Bronchial epithelial cell (primary cell): Measurements from ENCODE around the gene LRRC4C. TPM values are rescaled to one million over a fixed set of nuclear protein-coding genes. Genes with fewer than 3 reads are reported as not detected.
"Not testable (repeated sequence)": the region's sequence is repeated elsewhere in the genome, so short reads cannot be mapped to it uniquely, and the experiment has no call there.

Experiments used
- DNase-seq: peaks from one replicate; pipeline ENCODE4 v3.0.0-alpha.2; 2010; ENCODE audit warnings: low read depth
- FAIRE-seq: peaks from 2 replicates; lab custom pipeline; 2011; peaks lifted over from hg19 to GRCh38; lab: Jason Lieb, UNC
- H3K27me3 ChIP-seq: 2 replicates; pipeline ENCODE4 v1.5.1; 2011; ENCODE audit warnings: low read length; ENCODE audit not compliant: control insufficient read depth, insufficient read depth
- H3K36me3 ChIP-seq: 2 replicates; pipeline ENCODE4 v1.5.1; 2011; ENCODE audit warnings: low read length; ENCODE audit not compliant: control insufficient read depth, insufficient read depth
- H3K4me3 ChIP-seq: 2 replicates; pipeline ENCODE4 v1.5.1; 2011; ENCODE audit warnings: mild to moderate bottlenecking, low read depth, low read length, control low read depth
- total RNA-seq: library from RNA; depleted of rRNA; stranded (reverse); fragments of >200 nt; gene quantifications from 2 replicates; pipeline ENCODE4 v1.2.1, GENCODE V29; 2014
- TF ChIP-seq, protein P1 (sequence below): IDR thresholded peaks from 2 replicates; pipeline ENCODE4 v1.5.1; 2011; ENCODE audit warnings: mild to moderate bottlenecking, moderate library complexity, low read length, control low read depth, inconsistent platforms; ENCODE audit not compliant: insufficient read depth, severe bottlenecking

Gene LRRC4C
- total RNA-seq, 1 donor from 2014 or later: not detected

DNA sequence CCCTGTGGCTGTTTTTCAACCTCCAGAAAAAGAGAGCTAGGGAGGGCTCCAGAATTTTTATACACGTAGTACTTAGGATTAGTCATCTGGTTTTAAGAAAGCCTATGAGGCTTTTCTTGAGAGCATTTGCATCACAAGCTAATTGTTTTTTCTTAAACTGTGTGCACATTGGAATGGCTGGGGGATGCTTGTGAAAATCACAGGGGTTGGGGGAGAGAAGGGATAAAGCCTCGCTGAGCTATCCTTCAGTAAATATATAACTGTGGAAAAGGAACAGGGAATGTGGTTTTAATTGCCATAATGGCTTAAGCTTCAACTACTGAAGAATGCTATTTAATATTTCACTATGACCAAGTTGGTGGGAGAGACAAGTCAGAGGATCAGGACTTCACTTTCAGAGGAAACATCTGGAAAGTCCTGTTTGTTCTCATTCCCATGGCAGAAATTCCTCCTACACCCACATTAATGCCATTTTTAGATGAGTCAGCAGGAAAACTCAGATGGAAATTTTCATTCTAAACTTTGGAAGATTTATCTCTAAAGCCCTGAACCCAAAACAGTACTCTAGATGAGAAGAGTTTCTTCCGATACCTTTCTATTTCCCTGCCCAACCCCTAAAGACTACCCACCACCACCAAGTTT, 591.3 kb downstream of the LRRC4C start:
- DNase-seq (peak; percentile 10), FAIRE-seq (no peak)
- no peak overlapping the region for H3K4me3 ChIP-seq
- no peaks in the 10 kb centered on the region for H3K36me3 ChIP-seq
- TF ChIP-seq, protein P1, sequence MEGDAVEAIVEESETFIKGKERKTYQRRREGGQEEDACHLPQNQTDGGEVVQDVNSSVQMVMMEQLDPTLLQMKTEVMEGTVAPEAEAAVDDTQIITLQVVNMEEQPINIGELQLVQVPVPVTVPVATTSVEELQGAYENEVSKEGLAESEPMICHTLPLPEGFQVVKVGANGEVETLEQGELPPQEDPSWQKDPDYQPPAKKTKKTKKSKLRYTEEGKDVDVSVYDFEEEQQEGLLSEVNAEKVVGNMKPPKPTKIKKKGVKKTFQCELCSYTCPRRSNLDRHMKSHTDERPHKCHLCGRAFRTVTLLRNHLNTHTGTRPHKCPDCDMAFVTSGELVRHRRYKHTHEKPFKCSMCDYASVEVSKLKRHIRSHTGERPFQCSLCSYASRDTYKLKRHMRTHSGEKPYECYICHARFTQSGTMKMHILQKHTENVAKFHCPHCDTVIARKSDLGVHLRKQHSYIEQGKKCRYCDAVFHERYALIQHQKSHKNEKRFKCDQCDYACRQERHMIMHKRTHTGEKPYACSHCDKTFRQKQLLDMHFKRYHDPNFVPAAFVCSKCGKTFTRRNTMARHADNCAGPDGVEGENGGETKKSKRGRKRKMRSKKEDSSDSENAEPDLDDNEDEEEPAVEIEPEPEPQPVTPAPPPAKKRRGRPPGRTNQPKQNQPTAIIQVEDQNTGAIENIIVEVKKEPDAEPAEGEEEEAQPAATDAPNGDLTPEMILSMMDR: no peak
- H3K27me3 ChIP-seq: no peaks in the 10 kb centered on the region

- not testable (repeated sequence) for H3K4me3 ChIP-seq, FAIRE-seq, H3K27me3 ChIP-seq, DNase-seq, H3K36me3 ChIP-seq
Measured at GRCh38 chr11:40857754-40858153, 601.7 kb downstream of the LRRC4C start.

DNA sequence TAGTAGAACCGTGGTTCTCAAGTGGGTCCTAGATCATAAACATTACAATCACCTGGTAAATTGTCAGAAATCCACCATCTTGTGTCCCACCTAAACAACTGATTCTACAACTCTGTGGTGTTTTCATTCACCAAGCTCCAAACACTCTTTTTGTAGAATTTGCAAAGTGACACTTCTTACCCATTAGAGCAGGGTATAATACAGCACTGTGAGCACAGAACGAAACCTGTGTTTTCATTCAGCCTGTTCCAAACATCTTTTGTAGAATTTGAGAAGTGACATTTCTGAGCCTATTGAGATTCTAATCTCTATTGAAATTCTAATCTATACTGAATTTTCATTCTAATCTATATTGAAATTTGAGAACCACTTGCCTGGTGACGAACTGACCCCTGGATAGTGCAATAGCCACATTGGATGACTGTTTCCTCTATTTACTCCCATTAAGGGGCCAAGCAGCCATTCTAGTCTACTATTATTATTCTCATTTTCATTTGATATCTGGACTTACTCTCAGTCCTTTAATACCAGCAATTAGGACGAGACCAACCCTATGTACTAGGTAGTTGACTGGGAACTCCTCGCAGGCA, 616.6 kb downstream of the LRRC4C start:
- no peaks in the 10 kb centered on the region for H3K36me3 ChIP-seq
- TF ChIP-seq, protein P1: no peak
- DNase-seq: no peak
- no peak for FAIRE-seq
- no peaks in the 10 kb centered on the region for H3K27me3 ChIP-seq
- H3K4me3 ChIP-seq: no peak overlapping the region

DNA sequence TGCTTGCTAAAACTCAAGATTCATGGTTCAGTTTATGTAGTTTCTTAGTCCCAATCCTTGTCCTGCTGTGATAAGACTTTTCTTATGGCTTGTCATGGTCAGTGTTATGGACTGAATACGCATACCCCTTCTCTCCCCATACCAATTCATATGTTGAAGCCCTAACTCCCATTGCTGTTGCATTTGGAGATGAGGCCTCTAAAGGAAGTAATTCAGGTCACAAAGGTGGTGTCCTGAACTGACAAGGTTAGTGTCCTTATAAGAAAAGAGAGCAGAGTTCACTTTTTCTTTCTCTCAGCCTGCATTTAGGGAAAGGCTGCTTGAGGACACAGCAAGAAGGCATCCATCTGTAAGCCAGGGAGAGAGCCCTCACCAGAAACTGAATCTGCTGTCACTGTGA, 618.2 kb downstream of the LRRC4C start:
- TF ChIP-seq, protein P1: no peak

DNA sequence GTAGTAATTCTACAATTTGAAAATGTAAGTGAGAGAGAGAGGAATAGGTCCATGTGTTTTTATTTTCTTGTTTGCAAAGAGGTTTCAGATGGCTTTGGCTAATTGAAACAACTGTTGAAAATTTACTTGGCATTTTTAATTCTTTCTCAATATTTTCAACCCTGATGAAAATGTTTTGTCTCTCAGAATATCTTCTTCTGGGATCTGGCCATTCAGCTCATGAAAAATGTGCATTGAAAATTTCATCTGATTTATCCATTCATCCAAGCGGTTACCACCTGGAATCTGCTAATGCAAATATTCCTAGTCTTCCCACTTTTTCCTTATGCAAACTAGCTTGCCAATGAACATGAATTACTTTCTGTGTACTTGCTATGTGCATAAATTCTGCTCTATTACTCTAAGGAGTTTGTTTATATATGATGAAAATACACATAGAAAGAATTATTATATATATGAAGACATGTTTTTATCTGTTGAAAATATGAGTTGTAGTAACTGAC, 621.2 kb downstream of the LRRC4C start:
- Histone ChIP-seq H3K27me3 (no peaks in the 10 kb centered on the region), H3K36me3 (no peaks in the 10 kb centered on the region), H3K4me3 (no peak overlapping the region)
- DNase-seq: no peak
- TF ChIP-seq, protein P1: no peak
- FAIRE-seq: no peak

More for the DNA sequence above, 618.2 kb downstream of the LRRC4C start:
- Histone ChIP-seq H3K27me3 (no peaks in the 10 kb centered on the region), H3K4me3 (no peak overlapping the region), H3K36me3 (no peaks in the 10 kb centered on the region)
- DNase-seq: no peak
- no peak for FAIRE-seq

GRCh38 chr11:40827116-40827515, 632.3 kb downstream of the LRRC4C start:
- TF ChIP-seq, protein P1: no peak
- Histone ChIP-seq H3K36me3 (no peaks in the 10 kb centered on the region), H3K4me3 (no peak overlapping the region), H3K27me3 (no peaks in the 10 kb centered on the region)
- FAIRE-seq (no peak), DNase-seq (no peak)
